Caco-2 (cell line): ENCODE results near the gene DTNB. TPM values are rescaled to one million over a fixed set of nuclear protein-coding genes. Genes with fewer than 3 reads are reported as not detected.
"Not testable (repeated sequence)": the region's sequence is repeated elsewhere in the genome, so short reads cannot be mapped to it uniquely, and the experiment has no call there.

ENCODE experiments used
- BruUV-seq: library from RNA; stranded (reverse); fragments of 400-500 nt; replicated peaks from 2 replicates; lab custom pipeline; 2021; lab: Mats Ljungman, UMichigan
- CTCF ChIA-PET: fragments of 300-600 bp; sonication (Branson Sonifier 250); formaldehyde crosslinking; loops from one replicate; lab custom pipeline; 2022; ENCODE audit warnings: antibody characterized with exemption; lab: Charles Lee
- POLR2A ChIA-PET: fragments of 300-600 bp; sonication (Branson Sonifier 250); formaldehyde crosslinking; loops from one replicate; lab custom pipeline; 2022; ENCODE audit warnings: antibody characterized with exemption; lab: Charles Lee
- DNase-seq, 2 experiments: peaks; one replicate each; pipeline versions ENCODE4 v3.0.0 to v3.0.0-alpha.2; 2020 to 2022
- H3K27me3 ChIP-seq: replicated peaks from 2 replicates; pipeline ENCODE4 v1.6.0; 2011; ENCODE audit warnings: low read length; ENCODE audit not compliant: control insufficient read depth, insufficient read depth
- H3K36me3 ChIP-seq: 2 replicates; pipeline ENCODE4 v1.5.1; 2011; ENCODE audit warnings: low read length; ENCODE audit not compliant: control insufficient read depth, insufficient read depth
- H3K4me1 ChIP-seq: fragments of 250-450 bp; sonication (Bioruptor Pico); 2 replicates; pipeline ENCODE4 v1.5.1; 2020; ENCODE audit warnings: mild to moderate bottlenecking
- H3K4me3 ChIP-seq: 2 replicates; pipeline ENCODE4 v1.5.1; 2011; ENCODE audit warnings: low read depth, mild to moderate bottlenecking, control low read depth, low read length
- H3K9me3 ChIP-seq: fragments of 250-450 bp; sonication (Bioruptor Pico); 2 replicates; pipeline ENCODE4 v1.5.1; 2020; ENCODE audit warnings: mild to moderate bottlenecking, moderate library complexity
- H3K27ac Mint-ChIP-seq: one replicate; pipeline ENCODE4 v1.8.0; 2022; ENCODE audit warnings: mixed read lengths; ENCODE audit not compliant: unreplicated experiment
- H3K27me3 Mint-ChIP-seq: one replicate; pipeline ENCODE4 v1.8.0; 2022; ENCODE audit warnings: mixed read lengths; ENCODE audit not compliant: insufficient read depth, unreplicated experiment
- H3K36me3 Mint-ChIP-seq: one replicate; pipeline ENCODE4 v1.8.0; 2022; ENCODE audit warnings: mild to moderate bottlenecking, mixed read lengths; ENCODE audit not compliant: insufficient read depth, unreplicated experiment
- H3K4me1 Mint-ChIP-seq: one replicate; pipeline ENCODE4 v1.8.0; 2022; ENCODE audit warnings: low read depth, mixed read lengths; ENCODE audit not compliant: unreplicated experiment
- H3K4me3 Mint-ChIP-seq: one replicate; pipeline ENCODE4 v1.8.0; 2022; ENCODE audit warnings: mild to moderate bottlenecking, moderate library complexity, mixed read lengths; ENCODE audit not compliant: unreplicated experiment
- H3K9me3 Mint-ChIP-seq: one replicate; pipeline ENCODE4 v1.8.0; 2022; ENCODE audit warnings: mixed read lengths; ENCODE audit not compliant: unreplicated experiment
- intact Hi-C: fragments of 100-400 bp; cut with micrococcal nuclease; formaldehyde crosslinking; loops from one replicate; pipeline ENCODE4 v1.10.0; 2022; ENCODE audit not compliant: unreplicated experiment
- total RNA-seq: library from RNA; stranded (reverse); gene quantifications from 2 replicates; pipeline ENCODE4 v1.2.3, GENCODE V29; 2022
- TF ChIP-seq, protein P1 (sequence below), 2 experiments: fragments of 200-600 bp in 1 of 2; IDR thresholded peaks; 1 replicate in 1 of 2; 2 replicates in 1 of 2; pipeline versions ENCODE4 v1.5.1 to v1.8.0; 2011 to 2022; ENCODE audit warnings: antibody characterized with exemption in 1 of 2, control low read depth in 1 of 2, inconsistent platforms in 1 of 2, low read depth in 1 of 2, low read length in 1 of 2, mild to moderate bottlenecking in 1 of 2, moderate library complexity in 1 of 2; ENCODE audit not compliant: insufficient read depth in 1 of 2, severe bottlenecking in 1 of 2, unreplicated experiment in 1 of 2

DTNB gene
- total RNA-seq, 1 experiment from 2014 or later = 50.4 TPM

DNA sequence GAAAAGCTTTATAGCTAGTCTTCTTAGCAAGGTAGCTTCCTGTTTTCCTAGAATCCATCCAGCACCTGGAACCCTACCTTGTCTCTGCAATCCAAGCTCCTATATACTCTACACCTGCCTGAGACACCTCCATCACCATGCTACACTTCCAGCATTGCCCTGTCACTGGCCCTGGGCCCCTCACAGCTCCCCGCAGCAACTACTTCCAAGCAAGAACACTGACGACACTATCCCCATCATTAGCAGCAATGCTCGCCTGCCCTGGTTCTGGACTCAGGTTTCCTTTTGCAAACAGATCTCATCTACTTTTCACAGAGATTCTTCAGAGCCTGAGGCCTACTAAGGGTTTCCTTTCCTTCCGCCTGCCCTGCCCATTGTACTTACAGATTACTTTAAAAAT, 121.1 kb downstream of the DTNB start:
- H3K4me3 ChIP-seq = no peak overlapping the region
- ChIA-PET CTCF (interaction anchor here (0.8 kb wide), 1 partner anchor 55 kb away, joined by 3 read pairs; no protein-coding TSS in a partner anchor), POLR2A (no interaction called here)
- Mint-ChIP-seq H3K27ac (no peak overlapping the region), H3K4me1 (no peaks in the 10 kb centered on the region), H3K9me3 (no peaks in the 10 kb centered on the region), H3K4me3 (no peak overlapping the region), H3K36me3 (no peaks in the 10 kb centered on the region), H3K27me3 (no peaks in the 10 kb centered on the region)
- no peaks in the 10 kb centered on the region for H3K4me1 ChIP-seq
- H3K9me3 ChIP-seq = no peaks in the 10 kb centered on the region
- TF ChIP-seq, protein P1, sequence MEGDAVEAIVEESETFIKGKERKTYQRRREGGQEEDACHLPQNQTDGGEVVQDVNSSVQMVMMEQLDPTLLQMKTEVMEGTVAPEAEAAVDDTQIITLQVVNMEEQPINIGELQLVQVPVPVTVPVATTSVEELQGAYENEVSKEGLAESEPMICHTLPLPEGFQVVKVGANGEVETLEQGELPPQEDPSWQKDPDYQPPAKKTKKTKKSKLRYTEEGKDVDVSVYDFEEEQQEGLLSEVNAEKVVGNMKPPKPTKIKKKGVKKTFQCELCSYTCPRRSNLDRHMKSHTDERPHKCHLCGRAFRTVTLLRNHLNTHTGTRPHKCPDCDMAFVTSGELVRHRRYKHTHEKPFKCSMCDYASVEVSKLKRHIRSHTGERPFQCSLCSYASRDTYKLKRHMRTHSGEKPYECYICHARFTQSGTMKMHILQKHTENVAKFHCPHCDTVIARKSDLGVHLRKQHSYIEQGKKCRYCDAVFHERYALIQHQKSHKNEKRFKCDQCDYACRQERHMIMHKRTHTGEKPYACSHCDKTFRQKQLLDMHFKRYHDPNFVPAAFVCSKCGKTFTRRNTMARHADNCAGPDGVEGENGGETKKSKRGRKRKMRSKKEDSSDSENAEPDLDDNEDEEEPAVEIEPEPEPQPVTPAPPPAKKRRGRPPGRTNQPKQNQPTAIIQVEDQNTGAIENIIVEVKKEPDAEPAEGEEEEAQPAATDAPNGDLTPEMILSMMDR (IDR thresholded peaks at IDR 0.05; ENCODE audit: insufficient read depth in 1 of 2, low read depth in 1 of 2, low read length in 1 of 2, severe bottlenecking in 1 of 2, unreplicated experiment in 1 of 2) = no peak
- H3K27me3 ChIP-seq = no peaks in the 10 kb centered on the region
- no TSS peak for BruUV-seq
- DNase-seq = no peak
- H3K36me3 ChIP-seq = no peaks in the 10 kb centered on the region
- intact Hi-C loops = no loop called here

DNA sequence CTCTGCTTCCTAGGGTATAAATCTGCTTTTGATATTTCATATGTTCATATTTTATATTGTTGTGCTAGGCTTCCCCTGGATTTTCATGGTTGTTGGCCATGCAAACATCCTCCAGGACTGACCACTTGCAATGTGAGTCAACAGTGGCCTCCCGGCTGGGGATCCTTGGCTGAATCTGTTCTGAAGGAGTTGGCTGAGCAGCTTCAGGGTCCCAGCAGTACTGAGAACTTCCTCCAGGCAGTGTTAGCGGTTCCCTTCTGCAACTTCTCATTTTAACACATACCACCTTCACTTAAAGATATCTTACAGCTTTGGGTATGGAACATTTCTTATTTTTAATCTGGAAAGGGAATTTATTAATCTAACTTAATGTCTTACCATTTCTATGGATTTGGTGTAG, 122.1 kb downstream of the DTNB start:
- H3K4me1 Mint-ChIP-seq = no peaks in the 10 kb centered on the region
- Histone ChIP-seq H3K36me3 (no peaks in the 10 kb centered on the region), H3K4me1 (no peaks in the 10 kb centered on the region), H3K4me3 (no peak overlapping the region), H3K9me3 (no peaks in the 10 kb centered on the region), H3K27me3 (no peaks in the 10 kb centered on the region)
- TF ChIP-seq, protein P1 (IDR thresholded peaks at IDR 0.05; ENCODE audit: insufficient read depth in 1 of 2, low read depth in 1 of 2, low read length in 1 of 2, severe bottlenecking in 1 of 2, unreplicated experiment in 1 of 2) = no peak
- H3K9me3 Mint-ChIP-seq = no peaks in the 10 kb centered on the region
- no peak overlapping the region for H3K4me3 Mint-ChIP-seq
- ChIA-PET CTCF (no interaction called here), POLR2A (no interaction called here)
- H3K27me3 Mint-ChIP-seq = no peaks in the 10 kb centered on the region
- DNase-seq = no peak
- no peaks in the 10 kb centered on the region for H3K36me3 Mint-ChIP-seq
- BruUV-seq = no TSS peak
- H3K27ac Mint-ChIP-seq = no peak overlapping the region
- intact Hi-C loops = no loop called here

DNA sequence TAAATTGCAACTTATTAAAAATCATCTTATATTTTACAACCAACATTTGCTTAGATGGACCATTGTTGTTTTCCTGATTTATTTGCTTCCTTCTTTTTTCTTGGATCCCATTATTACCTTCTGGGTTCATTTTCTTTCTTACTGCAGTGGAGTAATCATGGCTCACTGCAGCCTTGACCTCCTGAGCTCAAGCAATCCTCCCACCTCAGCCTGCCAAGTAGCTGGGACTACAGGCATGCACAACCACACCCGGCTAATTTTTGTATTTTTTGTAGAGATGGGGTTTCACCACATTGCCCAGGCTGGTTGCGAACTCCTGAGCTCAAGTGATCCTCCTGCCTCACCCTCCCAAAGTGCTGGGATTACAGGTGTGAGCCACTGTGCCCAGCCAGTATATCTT, 123.8 kb downstream of the DTNB start:
- H3K4me1 ChIP-seq, POLR2A ChIA-PET, H3K36me3 ChIP-seq, DNase-seq, H3K4me3 ChIP-seq, BruUV-seq, H3K4me1 Mint-ChIP-seq, H3K27me3 ChIP-seq, H3K9me3 Mint-ChIP-seq, H3K27ac Mint-ChIP-seq, intact Hi-C loops, H3K4me3 Mint-ChIP-seq, H3K27me3 Mint-ChIP-seq, H3K9me3 ChIP-seq, H3K36me3 Mint-ChIP-seq, CTCF ChIA-PET: not testable (repeated sequence)

DNA sequence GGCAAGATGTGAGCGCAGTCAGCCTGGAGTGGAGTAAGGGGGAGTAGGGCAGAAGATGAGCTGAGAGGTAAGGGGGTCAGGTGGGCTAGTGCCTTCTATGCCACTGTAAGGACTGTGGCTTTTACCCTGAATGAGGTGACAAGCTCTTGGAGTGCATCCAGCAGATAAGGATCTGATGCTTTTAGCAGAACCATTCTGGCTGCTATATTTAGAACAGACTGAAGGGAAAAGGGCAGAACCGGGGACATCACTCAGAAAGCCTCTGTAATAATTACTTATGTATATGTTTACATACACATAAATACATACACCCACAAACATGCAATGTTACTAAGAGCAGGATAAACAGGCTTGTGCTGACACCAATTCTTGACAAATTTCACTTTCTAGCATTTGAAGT, 124.8 kb downstream of the DTNB start:
- no peak for DNase-seq
- TF ChIP-seq, protein P1 (IDR thresholded peaks at IDR 0.05; ENCODE audit: insufficient read depth in 1 of 2, low read depth in 1 of 2, low read length in 1 of 2, severe bottlenecking in 1 of 2, unreplicated experiment in 1 of 2) = no peak
- Mint-ChIP-seq H3K27me3 (no peaks in the 10 kb centered on the region), H3K4me3 (no peak overlapping the region), H3K4me1 (no peaks in the 10 kb centered on the region), H3K36me3 (no peaks in the 10 kb centered on the region), H3K27ac (no peak overlapping the region), H3K9me3 (no peaks in the 10 kb centered on the region)
- ChIA-PET POLR2A (no interaction called here), CTCF (no interaction called here)
- H3K36me3 ChIP-seq = no peaks in the 10 kb centered on the region
- H3K9me3 ChIP-seq = no peaks in the 10 kb centered on the region
- no TSS peak for BruUV-seq
- intact Hi-C loops = no loop called here
- H3K4me1 ChIP-seq = no peaks in the 10 kb centered on the region
- no peaks in the 10 kb centered on the region for H3K27me3 ChIP-seq
- H3K4me3 ChIP-seq = no peak overlapping the region
